NOMO-1 treated with DMSO at 0.1 percent for 48 hours (cell line): ENCODE measurements around the gene TEX54.
A peak's percentile ranks its signal among the peaks of the same experiment; 100 is the strongest.
"Not testable (repeated sequence)": the region's sequence is repeated elsewhere in the genome, so short reads cannot be mapped to it uniquely, and the experiment has no call there.

Source experiments
- DNase-seq: peaks from one replicate; lab custom pipeline; 2025; ENCODE audit not compliant: unreplicated experiment; lab: John Stamatoyannopoulos, UW

The TEX54 gene

GRCh38 chr11:62855571-62856332 is 23.1 kb upstream of the TEX54 start:
- peak; percentile 97 for DNase-seq

- DNase-seq = no peak
Measured at GRCh38 chr11:62854825-62855570, 22.4 kb upstream of the TEX54 start.

- DNase-seq = no peak
Measured at GRCh38 chr11:62854013-62854824, 21.6 kb upstream of the TEX54 start.

- DNase-seq = no peak
Measured at GRCh38 chr11:62853279-62853965, 20.8 kb upstream of the TEX54 start.

GRCh38 chr11:62852523-62853188 is 20.0 kb upstream of the TEX54 start:
- DNase-seq = no peak

- DNase-seq = no peak
Measured at GRCh38 chr11:62851807-62852522, 19.3 kb upstream of the TEX54 start.

- DNase-seq = no peak
Measured at GRCh38 chr11:62850911-62851806, 18.5 kb upstream of the TEX54 start.

GRCh38 chr11:62847767-62848314 is 15.2 kb upstream of the TEX54 start:
- DNase-seq = no peak

- DNase-seq = no peak
Measured at GRCh38 chr11:62846177-62846576, 13.5 kb upstream of the TEX54 start.

GRCh38 chr11:62844154-62844553 is 11.5 kb upstream of the TEX54 start:
- no peak for DNase-seq

- no peak for DNase-seq
Measured at GRCh38 chr11:62843466-62843865, 10.8 kb upstream of the TEX54 start.

- DNase-seq = not testable (repeated sequence)
Measured at GRCh38 chr11:62842891-62843290, 10.2 kb upstream of the TEX54 start.

GRCh38 chr11:62842171-62842741 is 9.6 kb upstream of the TEX54 start:
- DNase-seq = peak; percentile 45

GRCh38 chr11:62841361-62842170 is 8.9 kb upstream of the TEX54 start:
- peak; percentile 98 for DNase-seq

- peak; percentile 54 for DNase-seq
Measured at GRCh38 chr11:62840721-62841360, 8.2 kb upstream of the TEX54 start.

GRCh38 chr11:62839050-62839945 is 6.7 kb upstream of the TEX54 start, which contains the start of gene WDR74:
Gene WDR74 (minus strand): TSS chr11:62839590. CDS start chr11:62839570, 20 bp downstream.
- peak; percentile 96 for DNase-seq
